IMR-90 (cell line): ENCODE measurements around the gene EPB41L2. TPM values are rescaled to one million over a fixed set of nuclear protein-coding genes. Genes with fewer than 3 reads are reported as not detected.
A peak's percentile ranks its signal among the peaks of the same experiment; 100 is the strongest.

Experiments used
- ATAC-seq: fragments of 200-7000 bp; cut with Tn5 transposase; 2 replicates; pipeline ENCODE4 v1.9.1; 2020; ENCODE audit warnings: low read depth, mild to moderate bottlenecking, moderate library complexity
- BruUV-seq: library from RNA; stranded (reverse); fragments of 400-500 nt; replicated peaks from 2 replicates; lab custom pipeline; 2021; lab: Mats Ljungman, UMichigan
- CTCF ChIA-PET: fragments of 300-600 bp; formaldehyde crosslinking; extraction: SDS; loops from one replicate; lab custom pipeline; 2021; ENCODE audit warnings: antibody characterized with exemption; lab: Yijun Ruan, JAX
- POLR2A ChIA-PET: fragments of 300-600 bp; sonication (Branson Sonifier 250); formaldehyde crosslinking; loops from one replicate; lab custom pipeline; 2022; ENCODE audit warnings: antibody characterized with exemption; ENCODE audit not compliant: unreplicated experiment; lab: Charles Lee
- DNase-seq: peaks from one replicate; pipeline ENCODE4 v3.0.0; 2013
- H2AFZ ChIP-seq: replicated peaks from 2 replicates; pipeline ENCODE3; 2013; ENCODE audit warnings: low read length, mild to moderate bottlenecking; ENCODE audit not compliant: poor library complexity
- H2AK5ac ChIP-seq: 2 replicates; pipeline ENCODE4 v1.6.1; 2013; ENCODE audit warnings: low read depth, low read length, inconsistent platforms
- H2AK9ac ChIP-seq: replicated peaks from 2 replicates; pipeline ENCODE3; 2013; ENCODE audit warnings: mild to moderate bottlenecking, low read depth, low read length, moderate library complexity; ENCODE audit not compliant: poor library complexity
- H2BK120ac ChIP-seq: 2 replicates; pipeline ENCODE4 v1.6.1; 2013; ENCODE audit warnings: low read depth, low read length, inconsistent platforms
- H2BK15ac ChIP-seq: 3 replicates; pipeline ENCODE4 v1.6.1; 2013; ENCODE audit warnings: low read depth, low read length, inconsistent platforms
- H2BK20ac ChIP-seq: 2 replicates; pipeline ENCODE4 v1.6.1; 2013; ENCODE audit warnings: low read depth, mild to moderate bottlenecking, inconsistent platforms, low read length, moderate library complexity
- H2BK5ac ChIP-seq: 2 replicates; pipeline ENCODE4 v1.6.1; 2013; ENCODE audit warnings: mild to moderate bottlenecking, low read depth, low read length, inconsistent platforms; ENCODE audit not compliant: poor library complexity, severe bottlenecking
- H3K14ac ChIP-seq: replicated peaks from 2 replicates; pipeline ENCODE4 v1.6.1; 2013; ENCODE audit warnings: low read depth, low read length, inconsistent platforms
- H3K18ac ChIP-seq: 2 replicates; pipeline ENCODE4 v1.6.1; 2013; ENCODE audit warnings: low read depth, low read length, control low read depth
- H3K23ac ChIP-seq: 2 replicates; pipeline ENCODE4 v1.6.1; 2013; ENCODE audit warnings: low read depth, low read length, inconsistent platforms
- H3K27ac ChIP-seq: 2 replicates; pipeline ENCODE4 v1.5.1; 2013; ENCODE audit warnings: mild to moderate bottlenecking, control low read depth, low read length; ENCODE audit not compliant: insufficient read depth
- H3K27me3 ChIP-seq: 2 replicates; pipeline ENCODE4 v1.6.1; 2013; ENCODE audit warnings: low read length; ENCODE audit not compliant: control insufficient read depth, insufficient read depth
- H3K36me3 ChIP-seq: 2 replicates; pipeline ENCODE4 v1.6.1; 2013; ENCODE audit warnings: low read length, mixed read lengths; ENCODE audit not compliant: control insufficient read depth, insufficient read depth
- H3K4ac ChIP-seq: 2 replicates; pipeline ENCODE4 v1.6.1; 2013; ENCODE audit warnings: low read depth, low read length, inconsistent platforms
- H3K4me1 ChIP-seq: 2 replicates; pipeline ENCODE4 v1.6.1; 2013; ENCODE audit warnings: low read length, mixed read lengths; ENCODE audit not compliant: control insufficient read depth, insufficient read depth
- H3K4me2 ChIP-seq: 2 replicates; pipeline ENCODE4 v1.6.1; 2013; ENCODE audit warnings: low read depth, mild to moderate bottlenecking, control low read depth, low read length, moderate library complexity
- H3K4me3 ChIP-seq: 2 replicates; pipeline ENCODE4 v1.5.1; 2013; ENCODE audit warnings: low read depth, mild to moderate bottlenecking, control low read depth, low read length, moderate library complexity; ENCODE audit not compliant: insufficient read depth
- H3K56ac ChIP-seq: 2 replicates; pipeline ENCODE4 v1.6.1; 2013; ENCODE audit warnings: low read length, inconsistent platforms; ENCODE audit not compliant: insufficient read depth; ENCODE audit errors: extremely low read depth
- H3K79me1 ChIP-seq, 2 experiments: 2 replicates each; pipeline ENCODE4 v1.6.1; 2013; ENCODE audit warnings: low read length in 2 of 2, inconsistent platforms in 1 of 2, low read depth in 1 of 2
- H3K9ac ChIP-seq: 2 replicates; pipeline ENCODE4 v1.6.1; 2013; ENCODE audit warnings: low read depth, low read length, control low read depth
- H3K9me1 ChIP-seq: 2 replicates; pipeline ENCODE4 v1.6.1; 2013; ENCODE audit warnings: low read length, inconsistent platforms; ENCODE audit not compliant: insufficient read depth
- H3K9me3 ChIP-seq: 2 replicates; pipeline ENCODE4 v1.6.1; 2013; ENCODE audit warnings: low read length; ENCODE audit not compliant: control insufficient read depth, insufficient read depth
- H4K20me1 ChIP-seq: 2 replicates; pipeline ENCODE4 v1.6.1; 2013; ENCODE audit warnings: low read length, inconsistent platforms; ENCODE audit not compliant: insufficient read depth
- H4K5ac ChIP-seq: 2 replicates; pipeline ENCODE4 v1.6.1; 2013; ENCODE audit warnings: mild to moderate bottlenecking, low read depth, low read length, control low read depth
- H4K8ac ChIP-seq, 2 experiments: 2 replicates each; pipeline ENCODE4 v1.6.1; 2013; ENCODE audit warnings: low read depth in 2 of 2, low read length in 2 of 2, control low read depth in 1 of 2, inconsistent platforms in 1 of 2
- H4K91ac ChIP-seq: 2 replicates; pipeline ENCODE4 v1.6.1; 2013; ENCODE audit warnings: low read depth, low read length, inconsistent platforms; ENCODE audit not compliant: insufficient read depth
- MAFK ChIP-seq: IDR thresholded peaks from 2 replicates; pipeline ENCODE4 v1.6.1; 2012; ENCODE audit warnings: low read depth, low read length, improper control_type of control experiment
- MXI1 ChIP-seq: IDR thresholded peaks from 2 replicates; pipeline ENCODE4 v1.6.1; 2012; ENCODE audit warnings: low read depth, mild to moderate bottlenecking, low read length, moderate library complexity, borderline replicate concordance
- WGBS, 2 experiments: methylation state at CpG; one replicate each; pipeline versions ENCODE4 v1.1.5 to v1.1.7; 2013; ENCODE audit warnings: missing lambda C conversion rate in 2 of 2; ENCODE audit not compliant: insufficient read length in 1 of 2; ENCODE audit errors: extremely low coverage in 2 of 2; 5-methylcytosine and 5-hydroxymethylcytosine counted together
- dilution Hi-C: fragments of 300-500 bp; cut with HindIII; formaldehyde crosslinking; loops from one replicate; pipeline ENCODE4 v1.14.3; 2018; ENCODE audit warnings: low sequenced_read_pairs; ENCODE audit not compliant: unreplicated experiment
- in situ Hi-C: fragments of 300-500 bp; cut with MboI; formaldehyde crosslinking; loops from 3 replicates; pipeline ENCODE4 v1.14.3; 2019; ENCODE audit warnings: low sequenced_read_pairs, inconsistent platforms, mixed read lengths
- intact Hi-C: fragments of 100-400 bp; cut with micrococcal nuclease; formaldehyde crosslinking; loops from 2 replicates; pipeline ENCODE4 v1.10.0; 2022
- polyA plus RNA-seq, 3 experiments: library from polyadenylated mRNA; depleted of rRNA; stranded (reverse); fragments of >200 nt; gene quantifications; 2 replicates each; pipeline ENCODE4 v1.2.3, GENCODE V29; 2012; ENCODE audit warnings: low replicate concordance in 1 of 3
- total RNA-seq: library from RNA; depleted of rRNA; stranded (reverse); fragments of >200 nt; gene quantifications from 2 replicates; pipeline ENCODE4 v1.2.3, GENCODE V29; 2012

The EPB41L2 gene
- total and polyA plus RNA-seq, 2 of the 4 experiments (the other 2 are of a cell fraction) = 85.7 to 99.8 TPM

- no CpG with 5 or more reads among the region's 2 CpGs for WGBS, 2 experiments
- dilution Hi-C loops = no loop called here
- POLR2A ChIA-PET = no interaction called here
Measured at GRCh38 chr6:130889423-130889822, 173.6 kb downstream of the EPB41L2 start.

More at GRCh38 chr6:130889423-130889822, 173.6 kb downstream of the EPB41L2 start:
- H4K5ac ChIP-seq = peak overlapping the region; percentile 51; the same call in 1 of the 2 replicates
- no peak for TF ChIP-seq MXI1
- TF ChIP-seq MAFK = peak; percentile 70
- DNase-seq (no peak), ATAC-seq (no peak)
- no peak overlapping the region for H4K91ac ChIP-seq
- H3K4me2 ChIP-seq = no peak overlapping the region
- peaks cover 10% of the 10 kb centered on the region for H3K9me1 ChIP-seq
- H3K9me3 ChIP-seq = no peaks in the 10 kb centered on the region
- H3K9ac ChIP-seq = no peak overlapping the region
- CTCF ChIA-PET = interaction anchor here (0.8 kb wide), 1 partner anchor 293 kb away, joined by 3 read pairs; no protein-coding TSS in a partner anchor
- peak overlapping the region; percentile 95 for H2BK5ac ChIP-seq
- H3K23ac ChIP-seq = no peak overlapping the region
- no peak overlapping the region for H3K14ac ChIP-seq
- in situ Hi-C loops = loop anchor here (10.0 kb wide), 2 partner anchors 285 to 645 kb away; no protein-coding TSS in a partner anchor
- no peak overlapping the region for H3K4me3 ChIP-seq
- BruUV-seq = no TSS peak
- no peak overlapping the region for H3K56ac ChIP-seq
- no peaks in the 10 kb centered on the region for H3K27me3 ChIP-seq
- H3K4ac ChIP-seq = no peak overlapping the region
- no peak overlapping the region for H2AFZ ChIP-seq
- peak overlapping the region; percentile 72 for H3K18ac ChIP-seq
- peaks cover 7% of the 10 kb centered on the region for H3K4me1 ChIP-seq
- peaks cover 21% of the 10 kb centered on the region for H3K36me3 ChIP-seq
- no peak overlapping the region for H2AK5ac ChIP-seq
- H3K27ac ChIP-seq = no peak overlapping the region
- no peak overlapping the region for H2BK15ac ChIP-seq
- H2AK9ac ChIP-seq = no peak overlapping the region
- peak overlapping the region in 1 of 2 experiments; percentile 18; a peak in 1 of 4 replicates for H4K8ac ChIP-seq
- peaks cover 3% of the 10 kb centered on the region; the same call in 1 of the 2 replicates for H4K20me1 ChIP-seq
- H2BK120ac ChIP-seq = no peak overlapping the region
- intact Hi-C loops = loop anchor here (10.0 kb wide), 2 partner anchors 365 to 705 kb away; no protein-coding TSS in a partner anchor
- no peak overlapping the region for H2BK20ac ChIP-seq
- H3K79me1 ChIP-seq = peaks cover 5 to 24% of the 10 kb centered on the region in 2 experiments; a peak in 3 of 4 replicates
